Activated CD8-positive, alpha-beta memory T cell treated with anti-CD3 and anti-CD28 coated beads for 4 hours (primary cell): ENCODE results near the gene TYW1B.
"Not testable (repeated sequence)": the region's sequence is repeated elsewhere in the genome, so short reads cannot be mapped to it uniquely, and the experiment has no call there.

Source experiments
- DNase-seq, 2 donors: peaks; one replicate each; pipeline ENCODE4 v3.0.0-alpha.2; 2020; ENCODE audit warnings: low read depth in 2 of 2

The TYW1B gene

DNA sequence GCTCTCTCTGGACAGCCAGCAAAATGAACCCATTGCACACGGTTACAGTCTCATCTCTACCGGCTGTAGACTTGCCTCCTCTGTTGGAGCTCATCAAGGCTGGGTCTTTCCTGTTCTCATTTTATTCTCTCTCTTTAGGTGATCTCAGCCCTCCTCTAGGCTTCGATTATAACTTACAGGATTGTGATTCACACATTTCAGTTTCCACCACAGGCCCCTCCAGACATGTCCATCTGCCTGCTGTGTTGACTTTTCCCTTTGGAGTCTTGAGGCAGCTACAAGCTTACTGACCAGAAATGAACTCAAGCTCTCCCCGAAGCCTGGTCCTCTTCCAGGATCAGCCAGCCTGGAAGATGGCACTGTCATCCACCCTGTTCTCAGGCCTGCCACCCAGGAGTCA is 268.5 kb downstream of the TYW1B start:
- DNase-seq = not testable (repeated sequence)

- DNase-seq = not testable (repeated sequence)
Measured at GRCh38 chr7:72556733-72557132, 271.3 kb downstream of the TYW1B start.

DNA sequence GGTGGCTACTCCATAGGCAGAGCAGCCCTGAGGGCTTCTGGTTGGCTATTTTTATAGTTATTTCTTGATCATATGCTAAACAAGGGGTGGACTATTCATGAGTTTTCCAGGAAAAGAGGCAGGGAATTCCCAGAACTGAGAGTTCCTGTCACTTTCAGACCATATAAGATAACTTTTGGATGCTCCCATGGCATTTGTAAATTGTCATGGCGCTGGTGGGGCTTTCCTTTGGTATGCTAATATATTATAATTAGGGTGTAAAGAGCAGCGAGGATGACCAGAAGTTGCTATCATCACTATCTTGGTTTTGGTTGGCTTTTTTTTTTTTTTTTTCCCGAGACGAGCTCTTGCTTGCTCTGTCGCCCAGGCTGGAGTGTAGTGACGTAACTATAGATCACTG is 272.8 kb downstream of the TYW1B start:
- not testable (repeated sequence) for DNase-seq

GRCh38 chr7:72554401-72554800 is 273.6 kb downstream of the TYW1B start:
- not testable (repeated sequence) for DNase-seq

GRCh38 chr7:72550454-72550853 is 277.5 kb downstream of the TYW1B start:
- DNase-seq = not testable (repeated sequence)

DNA sequence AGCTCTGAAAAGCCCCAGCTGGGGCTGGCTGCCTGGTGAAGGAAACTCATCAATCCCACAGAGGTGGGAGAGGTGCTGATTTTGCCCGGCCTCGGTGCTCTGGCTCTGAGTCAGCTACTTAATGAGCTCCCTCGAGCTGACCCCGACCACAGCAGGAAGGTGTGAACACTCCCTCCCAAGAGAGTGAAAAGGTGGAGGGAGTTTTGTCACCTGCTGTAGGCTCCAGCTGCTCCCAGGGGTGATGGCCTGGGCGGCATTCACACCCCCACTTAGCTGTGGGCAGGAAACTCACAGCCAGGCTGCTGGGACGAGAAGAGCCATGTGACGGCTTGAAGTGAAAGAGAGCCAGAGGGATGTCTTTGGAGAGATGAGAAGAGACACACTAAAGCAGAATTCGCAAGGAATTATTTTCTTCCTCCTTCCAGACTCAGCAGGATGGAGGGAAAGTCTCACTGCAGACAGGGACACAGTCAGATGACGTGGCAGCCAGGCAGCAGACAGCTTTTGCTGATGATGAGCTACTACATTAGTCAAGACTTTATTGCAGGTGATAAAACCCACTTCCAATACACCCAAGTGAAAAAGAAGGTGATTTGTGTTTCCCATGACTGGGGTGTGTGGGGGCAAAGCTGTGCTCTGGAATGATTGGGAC is 281.3 kb downstream of the TYW1B start:
- DNase-seq = not testable (repeated sequence)

- DNase-seq = not testable (repeated sequence)
Measured at GRCh38 chr7:72544531-72544930, 283.5 kb downstream of the TYW1B start.

DNA sequence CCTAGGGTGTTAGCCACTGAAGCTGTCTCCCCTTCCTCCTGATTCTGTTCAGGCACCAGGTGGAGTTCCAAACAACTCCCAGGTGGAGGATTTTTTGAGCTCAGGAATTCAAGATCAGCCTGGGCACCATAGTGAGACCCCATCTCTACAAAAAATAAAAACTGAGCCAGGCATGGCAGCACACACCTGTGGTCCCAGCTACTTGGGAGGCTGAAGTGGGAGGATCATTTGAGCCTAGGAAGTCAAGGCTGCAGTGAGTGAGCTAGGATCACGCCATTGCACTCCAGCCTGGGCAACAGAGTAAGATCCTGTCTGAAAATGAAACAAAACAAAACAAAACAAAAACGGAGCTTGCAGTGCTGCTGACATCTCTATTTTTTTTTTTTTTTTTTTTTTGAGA is 287.1 kb downstream of the TYW1B start:
- DNase-seq = no peak

DNA sequence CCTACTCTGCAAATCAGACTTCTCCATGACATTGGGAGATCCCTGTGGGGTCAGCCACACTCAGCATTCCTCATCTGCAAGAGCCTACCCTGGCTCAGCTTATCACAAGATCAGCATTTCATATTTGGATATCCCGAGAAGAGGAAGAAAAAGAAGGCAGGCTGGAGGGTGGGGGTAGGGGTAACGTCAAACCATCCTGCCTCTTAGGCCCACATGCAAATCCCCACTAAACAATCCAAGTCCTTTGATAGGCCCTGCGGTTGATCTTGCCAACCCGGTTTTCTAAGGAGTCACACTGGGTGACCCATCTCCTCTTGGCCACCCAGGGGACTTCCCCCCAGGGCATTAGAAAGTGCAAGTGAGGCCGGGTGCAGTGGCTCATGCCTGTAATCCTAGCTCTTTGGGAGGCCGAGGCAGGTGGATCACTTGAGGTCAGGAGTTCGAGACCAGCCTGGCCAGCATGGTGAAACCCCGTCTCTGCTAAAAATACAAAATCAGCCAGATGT is 287.8 kb downstream of the TYW1B start:
- DNase-seq = no peak

GRCh38 chr7:72539702-72540101 is 288.3 kb downstream of the TYW1B start:
- no peak for DNase-seq

DNA sequence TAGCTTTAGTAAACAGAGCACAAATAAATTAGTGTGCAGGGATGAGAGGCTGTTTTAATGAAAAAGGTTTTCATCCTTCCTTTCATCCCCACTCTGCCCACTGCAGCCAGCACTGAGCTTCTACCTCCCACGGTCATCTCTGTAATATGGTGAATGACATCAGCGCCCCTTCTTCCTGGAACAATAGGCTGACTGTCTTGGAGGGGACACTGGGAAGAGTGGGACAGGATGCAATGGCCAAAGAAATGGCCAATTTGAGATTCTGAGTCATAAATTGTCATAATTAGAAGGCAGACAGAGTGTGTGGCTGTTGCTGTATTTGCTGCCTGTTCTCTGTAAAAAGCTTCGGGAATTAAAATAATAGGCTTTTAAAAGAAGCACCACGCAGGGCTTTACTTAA is 289.1 kb downstream of the TYW1B start:
- no peak for DNase-seq

DNA sequence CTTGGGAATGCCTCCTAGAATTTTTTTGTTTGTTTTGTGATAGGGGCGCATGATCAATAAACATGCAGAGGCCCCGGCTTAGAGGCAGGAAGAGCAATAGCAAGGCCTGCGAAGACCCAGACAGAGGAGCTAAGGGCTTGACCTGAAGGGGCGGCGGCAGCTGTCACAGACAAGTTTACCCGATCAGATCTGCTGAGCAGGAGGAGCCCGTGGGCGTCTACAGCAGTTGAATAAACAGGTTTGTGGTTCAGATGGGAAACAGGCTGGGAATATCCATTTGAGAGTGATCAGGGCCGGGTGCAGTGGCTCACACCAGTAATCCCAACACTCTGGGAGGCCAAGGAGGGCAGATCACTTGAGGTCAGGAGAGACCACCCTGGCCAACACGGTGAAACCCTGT is 289.9 kb downstream of the TYW1B start:
- DNase-seq = no peak

- not testable (repeated sequence) for DNase-seq
Measured at GRCh38 chr7:72536038-72536437, 292.0 kb downstream of the TYW1B start.

- DNase-seq = not testable (repeated sequence)
Measured at GRCh38 chr7:72531048-72531447, 297.0 kb downstream of the TYW1B start.
